ENCODE results near the gene ARMC9. TPM values are rescaled to one million over a fixed set of nuclear protein-coding genes. Genes with fewer than 3 reads are reported as not detected.

ARMC9 gene
- total and polyA plus RNA-seq, 2 experiments from 2014 or later = 22.5 to 23.7 TPM

DNA sequence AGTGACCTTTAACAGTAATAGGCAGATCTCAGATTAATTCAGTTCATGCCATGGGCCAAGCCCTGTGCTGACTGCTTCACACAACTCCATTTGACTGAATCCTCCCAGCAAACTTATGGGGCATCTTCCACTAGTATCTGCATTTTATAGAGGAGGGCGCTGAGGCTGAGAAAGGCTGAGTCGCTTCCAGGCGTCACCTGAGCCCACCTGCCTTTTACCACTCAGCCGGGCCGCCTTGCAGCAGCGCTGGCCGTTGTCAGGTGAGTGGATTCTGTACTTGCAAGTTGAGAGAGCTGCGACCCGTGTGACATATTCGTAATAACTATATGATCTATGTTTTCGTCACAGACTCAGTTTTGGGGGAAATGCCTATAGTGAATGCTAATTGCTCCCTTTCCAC lies 137.8 kb downstream of the ARMC9 start:
- Histone ChIP-seq H3K79me2 (no peaks in the 10 kb centered on the region), H3K4me2 (no peak overlapping the region), H3K27ac (no peak overlapping the region), H4K20me1 (ENCODE audit: insufficient read depth, poor library complexity, severe bottlenecking) (no peaks in the 10 kb centered on the region), H3K36me3 (replicated peaks; ENCODE audit: insufficient read depth, low read depth) (no peaks in the 10 kb centered on the region), H3K9me3 (ENCODE audit: low read depth) (no peaks in the 10 kb centered on the region), H3K4me1 (ENCODE audit: insufficient read depth) (peaks cover 8% of the 10 kb centered on the region), H2AFZ (no peak overlapping the region), H3K27me3 (no peaks in the 10 kb centered on the region), H3K4me3 (no peak overlapping the region), H3K9me2 (replicated peaks; ENCODE audit: insufficient read depth) (no peaks in the 10 kb centered on the region)
- TF ChIP-seq EZH2phosphoT487 (IDR thresholded peaks at IDR 0.05; ENCODE audit: low read depth, severe bottlenecking, unreplicated experiment) (no peak), EZH2 (IDR thresholded peaks at IDR 0.05; ENCODE audit: borderline replicate concordance) (no peak), CTCF (IDR thresholded peaks at IDR 0.05; ENCODE audit: poor library complexity) (no peak)
- no peak for DNase-seq (ENCODE audit: low spot score)
- WGBS (ENCODE audit: low lambda C conversion rate, missing lambda C conversion rate) = 93% methylated on average over 11 of the region's 11 CpGs

DNA sequence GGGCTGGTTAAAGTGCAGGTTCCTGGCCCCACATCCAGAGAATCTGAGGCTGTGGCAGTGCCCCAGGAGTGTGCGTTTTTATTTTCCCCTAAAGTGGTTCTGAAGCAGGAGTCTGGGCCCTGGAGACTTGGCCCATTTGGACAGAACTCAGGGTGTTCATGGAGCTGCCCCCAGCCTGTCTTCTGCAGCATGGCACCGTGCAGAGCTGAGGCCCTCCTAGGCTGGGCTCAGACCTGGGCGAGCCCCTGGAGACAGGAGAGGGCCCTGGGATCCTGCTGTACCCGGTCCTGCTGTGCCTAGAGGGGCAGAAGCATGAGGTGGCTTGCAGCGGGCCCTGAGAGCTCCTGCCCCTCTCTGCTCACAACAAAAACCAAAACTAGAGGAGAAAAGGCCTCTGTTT lies 138.3 kb downstream of the ARMC9 start:
- H4K20me1 ChIP-seq (ENCODE audit: insufficient read depth, poor library complexity, severe bottlenecking) = no peaks in the 10 kb centered on the region
- H3K9me3 ChIP-seq (ENCODE audit: low read depth) = no peaks in the 10 kb centered on the region
- no peaks in the 10 kb centered on the region for H3K27me3 ChIP-seq
- no peaks in the 10 kb centered on the region for H3K79me2 ChIP-seq
- H2AFZ ChIP-seq = no peak overlapping the region
- DNase-seq (ENCODE audit: low spot score) = no peak
- H3K4me2 ChIP-seq = no peak overlapping the region
- WGBS (ENCODE audit: low lambda C conversion rate, missing lambda C conversion rate) = 91% methylated on average over 5 of the region's 5 CpGs
- no peak overlapping the region for H3K27ac ChIP-seq
- H3K36me3 ChIP-seq (replicated peaks; ENCODE audit: insufficient read depth, low read depth) = no peaks in the 10 kb centered on the region
- no peaks in the 10 kb centered on the region for H3K9me2 ChIP-seq (replicated peaks; ENCODE audit: insufficient read depth)
- peaks cover 8% of the 10 kb centered on the region for H3K4me1 ChIP-seq (ENCODE audit: insufficient read depth)
- no peak overlapping the region for H3K4me3 ChIP-seq
- TF ChIP-seq EZH2 (IDR thresholded peaks at IDR 0.05; ENCODE audit: borderline replicate concordance) (no peak), EZH2phosphoT487 (IDR thresholded peaks at IDR 0.05; ENCODE audit: low read depth, severe bottlenecking, unreplicated experiment) (no peak), CTCF (IDR thresholded peaks at IDR 0.05; ENCODE audit: poor library complexity) (no peak)

GRCh38 chr2:231337807-231338759 lies 139.7 kb downstream of the ARMC9 start:
- Histone ChIP-seq H3K79me2 (no peaks in the 10 kb centered on the region), H3K4me2 (no peak overlapping the region), H3K9me2 (replicated peaks; ENCODE audit: insufficient read depth) (no peaks in the 10 kb centered on the region), H3K36me3 (replicated peaks; ENCODE audit: insufficient read depth, low read depth) (no peaks in the 10 kb centered on the region), H3K4me3 (no peak overlapping the region), H4K20me1 (ENCODE audit: insufficient read depth, poor library complexity, severe bottlenecking) (no peaks in the 10 kb centered on the region), H3K27ac (no peak overlapping the region), H2AFZ (no peak overlapping the region), H3K27me3 (no peaks in the 10 kb centered on the region), H3K4me1 (ENCODE audit: insufficient read depth) (peaks cover 8% of the 10 kb centered on the region), H3K9me3 (ENCODE audit: low read depth) (no peaks in the 10 kb centered on the region)
- no peak for DNase-seq (ENCODE audit: low spot score)
- 57% methylated on average over 18 of the region's 18 CpGs for WGBS (ENCODE audit: low lambda C conversion rate, missing lambda C conversion rate)
- TF ChIP-seq EZH2 (IDR thresholded peaks at IDR 0.05; ENCODE audit: borderline replicate concordance) = no peak
- TF ChIP-seq CTCF (IDR thresholded peaks at IDR 0.05; ENCODE audit: poor library complexity) = no peak
- TF ChIP-seq EZH2phosphoT487 (IDR thresholded peaks at IDR 0.05; ENCODE audit: low read depth, severe bottlenecking, unreplicated experiment) = no peak
